H1 (cell line): Measurements from ENCODE around the gene SERPINF2. TPM values are rescaled to one million over a fixed set of nuclear protein-coding genes. Genes with fewer than 3 reads are reported as not detected.

Experiments used
- POLR2A ChIP-seq, 2 experiments: IDR thresholded peaks; 1 replicate in 1 of 2; 2 replicates in 1 of 2; pipeline ENCODE4 v1.6.1; 2011; ENCODE audit warnings: low read depth in 2 of 2, low read length in 2 of 2, mild to moderate bottlenecking in 2 of 2; ENCODE audit errors: control extremely low read depth in 1 of 2
- polyA plus RNA-seq, 7 experiments: library from polyadenylated mRNA; depleted of rRNA in 3 of 7; stranded (reverse) in 5 of 7; unstranded in 2 of 7; fragments of >200 nt in 5 of 7; fragments of 200-250 nt in 2 of 7; gene quantifications; 1 replicate in 5 of 7; 2 replicates in 1 of 7; 4 replicates in 1 of 7; pipeline versions ENCODE4 v1.2.1 to v1.2.3, GENCODE V29; 2011 to 2013; ENCODE audit warnings: missing spikeins in 2 of 7, mixed read lengths in 2 of 7
- total RNA-seq: library from RNA; stranded (reverse); fragmentation: NEBNext Ultra II Directional; extraction: Animal tissue kit (Norgen Biotek cat#: 25700); gene quantifications from 2 replicates; pipeline ENCODE4 v1.2.1, GENCODE V29; 2021

The SERPINF2 gene
- total and polyA plus RNA-seq, 2 of the 8 experiments (the other 6 are each of a cell fraction or from before 2014, with no cell fraction given): 1.8 to 3.2 TPM

DNA sequence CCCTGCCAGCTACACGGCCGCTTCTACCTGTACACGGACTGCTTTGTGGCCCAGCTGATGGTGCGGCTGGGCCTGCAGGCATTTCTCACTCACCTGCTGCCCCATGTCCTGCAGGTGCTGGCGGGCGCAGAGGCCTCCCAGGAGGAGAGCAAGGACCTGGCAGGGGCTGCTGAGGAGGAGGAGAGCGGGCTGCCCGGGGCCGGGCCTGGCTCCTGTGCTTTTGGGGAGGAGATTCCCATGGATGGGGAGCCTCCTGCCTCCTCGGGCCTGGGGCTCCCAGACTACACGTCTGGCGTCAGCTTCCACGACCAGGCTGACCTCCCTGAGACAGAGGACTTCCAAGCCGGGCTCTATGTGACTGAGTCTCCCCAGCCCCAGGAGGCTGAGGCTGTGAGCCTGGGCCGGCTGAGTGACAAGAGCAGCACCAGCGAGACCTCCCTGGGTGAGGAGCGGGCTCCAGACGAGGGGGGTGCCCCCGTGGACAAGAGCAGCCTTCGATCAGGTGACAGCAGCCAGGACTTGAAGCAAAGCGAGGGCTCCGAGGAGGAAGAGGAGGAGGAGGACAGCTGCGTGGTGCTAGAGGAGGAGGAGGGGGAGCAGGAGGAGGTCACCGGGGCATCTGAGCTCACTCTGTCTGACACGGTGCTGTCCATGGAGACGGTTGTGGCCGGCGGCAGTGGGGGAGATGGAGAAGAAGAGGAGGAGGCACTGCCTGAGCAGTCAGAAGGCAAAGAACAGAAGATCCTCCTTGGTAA lies 14.6 kb upstream of the SERPINF2 start (continued):
- TF ChIP-seq POLR2A (IDR thresholded peaks at IDR 0.05; ENCODE audit: control extremely low read depth in 1 of 2, low read depth in 2 of 2, low read length in 2 of 2): no peak
